ENCODE measurements around the gene SLC39A10. TPM values are rescaled to one million over a fixed set of nuclear protein-coding genes. Genes with fewer than 3 reads are reported as not detected.
A peak's percentile ranks its signal among the peaks of the same experiment; 100 is the strongest.

SLC39A10 gene
- total and polyA plus RNA-seq, 9 of the 15 experiments (the other 6 are each of a cell fraction or from before 2014, with no cell fraction given) = 12.5 to 40.1 (median 23.1) TPM

DNA sequence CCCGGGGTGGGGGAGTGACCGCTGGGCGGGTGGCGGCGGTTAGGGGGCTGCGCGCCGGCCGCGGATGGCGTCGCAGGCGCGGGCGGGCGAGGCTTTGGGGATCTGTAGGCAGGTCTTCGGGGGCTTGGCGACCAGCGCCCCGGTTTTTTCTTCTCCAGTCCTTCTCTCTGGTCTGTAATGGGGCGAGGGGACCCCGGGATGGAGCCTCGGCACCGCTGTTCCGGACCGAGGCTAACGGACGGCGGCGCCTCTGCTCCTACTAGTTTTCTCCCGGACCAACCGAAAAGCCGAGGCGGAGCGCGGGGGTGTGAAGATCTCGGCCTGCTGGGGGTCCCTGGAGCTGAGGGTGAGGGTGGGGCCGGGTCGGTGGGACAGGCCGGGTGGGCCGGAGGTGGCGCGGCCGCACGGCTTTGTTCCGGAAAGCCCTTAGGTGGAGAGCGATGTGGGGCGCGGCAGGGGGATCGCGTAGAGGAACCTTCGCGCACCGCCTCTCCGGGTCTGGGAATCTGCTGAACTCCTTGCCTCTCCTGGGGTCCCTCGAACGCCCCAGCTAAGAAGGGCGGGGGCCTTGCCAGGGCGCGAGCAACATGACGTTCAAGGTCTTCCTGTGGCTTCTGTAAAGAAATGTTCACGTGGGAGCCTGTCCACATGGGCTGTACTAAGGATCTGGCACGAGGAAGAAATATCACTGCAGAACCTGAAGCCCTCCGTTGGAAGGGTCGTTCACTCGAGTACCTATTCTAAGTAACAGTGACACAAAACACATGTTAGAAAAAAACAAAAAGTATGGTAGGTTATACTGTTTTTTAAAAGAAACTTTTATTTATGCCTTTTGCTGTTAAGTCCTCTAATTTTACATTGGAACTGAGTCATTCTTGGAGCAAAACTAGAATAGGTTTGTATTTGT is 861 bp downstream of the SLC39A10 start (continued):
- TF ChIP-seq, protein P1, sequence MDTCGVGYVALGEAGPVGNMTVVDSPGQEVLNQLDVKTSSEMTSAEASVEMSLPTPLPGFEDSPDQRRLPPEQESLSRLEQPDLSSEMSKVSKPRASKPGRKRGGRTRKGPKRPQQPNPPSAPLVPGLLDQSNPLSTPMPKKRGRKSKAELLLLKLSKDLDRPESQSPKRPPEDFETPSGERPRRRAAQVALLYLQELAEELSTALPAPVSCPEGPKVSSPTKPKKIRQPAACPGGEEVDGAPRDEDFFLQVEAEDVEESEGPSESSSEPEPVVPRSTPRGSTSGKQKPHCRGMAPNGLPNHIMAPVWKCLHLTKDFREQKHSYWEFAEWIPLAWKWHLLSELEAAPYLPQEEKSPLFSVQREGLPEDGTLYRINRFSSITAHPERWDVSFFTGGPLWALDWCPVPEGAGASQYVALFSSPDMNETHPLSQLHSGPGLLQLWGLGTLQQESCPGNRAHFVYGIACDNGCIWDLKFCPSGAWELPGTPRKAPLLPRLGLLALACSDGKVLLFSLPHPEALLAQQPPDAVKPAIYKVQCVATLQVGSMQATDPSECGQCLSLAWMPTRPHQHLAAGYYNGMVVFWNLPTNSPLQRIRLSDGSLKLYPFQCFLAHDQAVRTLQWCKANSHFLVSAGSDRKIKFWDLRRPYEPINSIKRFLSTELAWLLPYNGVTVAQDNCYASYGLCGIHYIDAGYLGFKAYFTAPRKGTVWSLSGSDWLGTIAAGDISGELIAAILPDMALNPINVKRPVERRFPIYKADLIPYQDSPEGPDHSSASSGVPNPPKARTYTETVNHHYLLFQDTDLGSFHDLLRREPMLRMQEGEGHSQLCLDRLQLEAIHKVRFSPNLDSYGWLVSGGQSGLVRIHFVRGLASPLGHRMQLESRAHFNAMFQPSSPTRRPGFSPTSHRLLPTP (IDR thresholded peaks at IDR 0.05; ENCODE audit: borderline replicate concordance, extremely low read depth, insufficient read length) = no peak
- TF ChIP-seq EZH2 (IDR thresholded peaks at IDR 0.05; ENCODE audit: borderline replicate concordance, low read depth, low read length) = no peak
- no peak for TF ChIP-seq FOXP4 (CRISPR knock-in tag; IDR thresholded peaks at IDR 0.05; ENCODE audit: borderline replicate concordance)
- no peak for TF ChIP-seq THRAP3 (IDR thresholded peaks at IDR 0.05; ENCODE audit: borderline replicate concordance)
- TF ChIP-seq GTF2F1 (IDR thresholded peaks at IDR 0.05; ENCODE audit: low read depth, low read length) = no peak
- TF ChIP-seq TAF1 (IDR thresholded peaks at IDR 0.05; ENCODE audit: control insufficient read depth, extremely low read depth, insufficient read depth, low read length, severe bottlenecking) = peak; percentile 42
- TF ChIP-seq BHLHE40 (IDR thresholded peaks at IDR 0.05; ENCODE audit: low read length) = no peak
- TF ChIP-seq RBM15 (IDR thresholded peaks at IDR 0.05; ENCODE audit: insufficient read depth, low read length) = no peak
- TF ChIP-seq PCBP2 (IDR thresholded peaks at IDR 0.05; ENCODE audit: low read depth, low read length, poor library complexity, severe bottlenecking) = peak; percentile 9
- TF ChIP-seq, protein P2, sequence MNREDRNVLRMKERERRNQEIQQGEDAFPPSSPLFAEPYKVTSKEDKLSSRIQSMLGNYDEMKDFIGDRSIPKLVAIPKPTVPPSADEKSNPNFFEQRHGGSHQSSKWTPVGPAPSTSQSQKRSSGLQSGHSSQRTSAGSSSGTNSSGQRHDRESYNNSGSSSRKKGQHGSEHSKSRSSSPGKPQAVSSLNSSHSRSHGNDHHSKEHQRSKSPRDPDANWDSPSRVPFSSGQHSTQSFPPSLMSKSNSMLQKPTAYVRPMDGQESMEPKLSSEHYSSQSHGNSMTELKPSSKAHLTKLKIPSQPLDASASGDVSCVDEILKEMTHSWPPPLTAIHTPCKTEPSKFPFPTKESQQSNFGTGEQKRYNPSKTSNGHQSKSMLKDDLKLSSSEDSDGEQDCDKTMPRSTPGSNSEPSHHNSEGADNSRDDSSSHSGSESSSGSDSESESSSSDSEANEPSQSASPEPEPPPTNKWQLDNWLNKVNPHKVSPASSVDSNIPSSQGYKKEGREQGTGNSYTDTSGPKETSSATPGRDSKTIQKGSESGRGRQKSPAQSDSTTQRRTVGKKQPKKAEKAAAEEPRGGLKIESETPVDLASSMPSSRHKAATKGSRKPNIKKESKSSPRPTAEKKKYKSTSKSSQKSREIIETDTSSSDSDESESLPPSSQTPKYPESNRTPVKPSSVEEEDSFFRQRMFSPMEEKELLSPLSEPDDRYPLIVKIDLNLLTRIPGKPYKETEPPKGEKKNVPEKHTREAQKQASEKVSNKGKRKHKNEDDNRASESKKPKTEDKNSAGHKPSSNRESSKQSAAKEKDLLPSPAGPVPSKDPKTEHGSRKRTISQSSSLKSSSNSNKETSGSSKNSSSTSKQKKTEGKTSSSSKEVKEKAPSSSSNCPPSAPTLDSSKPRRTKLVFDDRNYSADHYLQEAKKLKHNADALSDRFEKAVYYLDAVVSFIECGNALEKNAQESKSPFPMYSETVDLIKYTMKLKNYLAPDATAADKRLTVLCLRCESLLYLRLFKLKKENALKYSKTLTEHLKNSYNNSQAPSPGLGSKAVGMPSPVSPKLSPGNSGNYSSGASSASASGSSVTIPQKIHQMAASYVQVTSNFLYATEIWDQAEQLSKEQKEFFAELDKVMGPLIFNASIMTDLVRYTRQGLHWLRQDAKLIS (CRISPR knock-in tag; IDR thresholded peaks at IDR 0.05) = 0 out of 2 replicates have a peak, but pooled peaks have one; percentile 13
- TF ChIP-seq ZNF280A (IDR thresholded peaks at IDR 0.05; ENCODE audit: low read depth, partially characterized antibody) = no peak
- TF ChIP-seq MYBL2 (IDR thresholded peaks at IDR 0.05; ENCODE audit: low read depth) = no peak
- no peak for TF ChIP-seq MYBL2 (CRISPR knock-in tag; IDR thresholded peaks at IDR 0.05; ENCODE audit: borderline replicate concordance)
- TF ChIP-seq DMBX1 (CRISPR knock-in tag; IDR thresholded peaks at IDR 0.05; ENCODE audit: borderline replicate concordance) = no peak
- no peak for TF ChIP-seq U2AF1 (optimal IDR thresholded peaks at IDR 0.05; ENCODE audit: low read depth, low read length)

Data from K562 (cell line).